ENCODE results near the gene STRIP2.

The STRIP2 gene

DNA sequence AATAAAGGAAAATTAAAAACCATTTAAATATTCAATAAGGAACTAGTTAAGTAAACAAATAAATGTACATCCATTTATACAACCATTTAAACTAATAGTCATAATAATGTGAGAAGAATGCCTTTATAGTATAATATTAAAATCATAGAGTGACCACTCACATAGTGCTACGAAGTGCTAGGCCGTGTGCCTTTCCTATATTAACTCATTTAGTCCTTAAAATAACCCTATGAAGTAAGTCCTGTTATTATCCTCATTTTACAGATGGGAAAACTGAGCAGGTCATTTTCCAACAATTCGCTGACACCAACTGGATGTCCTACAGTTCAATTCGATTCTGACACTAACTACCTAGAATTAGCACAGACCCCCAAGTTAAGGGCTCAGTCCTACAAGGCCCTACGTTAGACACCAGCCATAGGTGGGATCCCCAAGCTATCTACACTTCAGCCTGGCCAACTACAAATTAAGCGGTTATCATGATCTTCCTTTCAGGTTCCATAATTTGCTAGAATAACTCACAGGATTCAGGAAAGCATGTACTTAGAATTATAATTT, 4.1 kb downstream of the STRIP2 start:
- H4K20me1 ChIP-seq (ENCODE audit: control insufficient read depth, insufficient read depth, low read depth, low read length): no peaks in the 10 kb centered on the region
- no peak overlapping the region for H3K4me3 ChIP-seq (ENCODE audit: low read length)
- peaks cover 14% of the 10 kb centered on the region for H3K4me1 ChIP-seq (ENCODE audit: control insufficient read depth, low read length)
- TF ChIP-seq, protein P1, sequence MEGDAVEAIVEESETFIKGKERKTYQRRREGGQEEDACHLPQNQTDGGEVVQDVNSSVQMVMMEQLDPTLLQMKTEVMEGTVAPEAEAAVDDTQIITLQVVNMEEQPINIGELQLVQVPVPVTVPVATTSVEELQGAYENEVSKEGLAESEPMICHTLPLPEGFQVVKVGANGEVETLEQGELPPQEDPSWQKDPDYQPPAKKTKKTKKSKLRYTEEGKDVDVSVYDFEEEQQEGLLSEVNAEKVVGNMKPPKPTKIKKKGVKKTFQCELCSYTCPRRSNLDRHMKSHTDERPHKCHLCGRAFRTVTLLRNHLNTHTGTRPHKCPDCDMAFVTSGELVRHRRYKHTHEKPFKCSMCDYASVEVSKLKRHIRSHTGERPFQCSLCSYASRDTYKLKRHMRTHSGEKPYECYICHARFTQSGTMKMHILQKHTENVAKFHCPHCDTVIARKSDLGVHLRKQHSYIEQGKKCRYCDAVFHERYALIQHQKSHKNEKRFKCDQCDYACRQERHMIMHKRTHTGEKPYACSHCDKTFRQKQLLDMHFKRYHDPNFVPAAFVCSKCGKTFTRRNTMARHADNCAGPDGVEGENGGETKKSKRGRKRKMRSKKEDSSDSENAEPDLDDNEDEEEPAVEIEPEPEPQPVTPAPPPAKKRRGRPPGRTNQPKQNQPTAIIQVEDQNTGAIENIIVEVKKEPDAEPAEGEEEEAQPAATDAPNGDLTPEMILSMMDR (IDR thresholded peaks at IDR 0.05; ENCODE audit: low read depth, low read length, poor library complexity, severe bottlenecking): no peak
- no peak for TF ChIP-seq EZH2phosphoT487 (IDR thresholded peaks at IDR 0.05; ENCODE audit: borderline replicate concordance, low read length)
- H3K36me3 ChIP-seq (ENCODE audit: control insufficient read depth, low read length): peaks cover 3% of the 10 kb centered on the region; the same call in 1 of the 2 replicates
- H3K4me2 ChIP-seq (ENCODE audit: low read length): no peak overlapping the region
- H3K79me2 ChIP-seq (ENCODE audit: control insufficient read depth, low read length): peaks cover 5% of the 10 kb centered on the region; the same call in 1 of the 2 replicates
- H3K9me2 ChIP-seq (replicated peaks; ENCODE audit: control insufficient read depth, low read length): no peaks in the 10 kb centered on the region
- no peaks in the 10 kb centered on the region for H3K9me3 ChIP-seq (ENCODE audit: control insufficient read depth, insufficient read depth, low read length)
- no peak overlapping the region for H3K27ac ChIP-seq (ENCODE audit: low read depth, low read length)
- H3K27me3 ChIP-seq (ENCODE audit: control insufficient read depth, low read length): no peaks in the 10 kb centered on the region
- no peaks in the 10 kb centered on the region; the same call in 1 of the 2 replicates for H3F3A ChIP-seq (ENCODE audit: control insufficient read depth, insufficient read depth)

DNA sequence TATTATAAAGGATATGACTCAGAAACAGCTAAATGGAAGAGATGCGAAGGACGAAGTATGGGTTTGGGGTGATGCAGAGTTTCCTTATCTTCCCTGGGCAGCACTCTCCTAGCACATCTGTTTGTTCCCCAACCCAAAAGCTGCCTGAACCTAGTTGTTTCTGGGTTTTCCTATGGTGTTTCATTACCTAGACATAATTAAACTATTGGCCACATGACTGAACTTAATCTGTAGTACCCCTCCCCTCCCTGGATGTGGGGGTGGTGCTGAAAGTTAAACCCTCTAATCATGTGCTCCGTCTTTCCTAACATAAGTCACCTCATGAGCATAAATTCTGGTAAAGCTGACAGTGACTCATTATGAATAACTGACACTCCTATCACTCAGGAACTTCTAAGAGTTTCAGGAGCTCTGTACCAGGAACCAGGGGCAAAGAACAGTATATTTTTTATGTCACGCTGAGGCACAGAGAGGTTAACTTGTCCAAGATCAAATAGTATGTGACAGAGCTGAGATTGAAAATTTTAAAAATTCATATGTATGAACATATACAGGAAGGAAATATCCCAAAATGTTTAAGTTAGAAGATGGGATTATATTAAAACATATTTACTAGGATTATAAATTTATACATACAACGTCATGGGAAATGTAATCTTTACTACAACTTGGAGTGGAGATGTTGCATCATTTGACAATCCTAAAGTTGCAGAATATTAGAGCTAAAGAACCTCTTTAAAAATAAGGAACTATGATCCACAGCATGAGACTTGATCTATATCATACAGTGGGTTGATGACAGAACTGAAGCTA, 4.8 kb downstream of the STRIP2 start:
- Histone ChIP-seq H3K79me2 (ENCODE audit: control insufficient read depth, low read length) (peaks cover 5% of the 10 kb centered on the region; the same call in 1 of the 2 replicates), H3K27me3 (ENCODE audit: control insufficient read depth, low read length) (no peaks in the 10 kb centered on the region), H3K4me2 (ENCODE audit: low read length) (no peak overlapping the region), H3K36me3 (ENCODE audit: control insufficient read depth, low read length) (peaks cover 3% of the 10 kb centered on the region; the same call in 1 of the 2 replicates), H3K9me3 (ENCODE audit: control insufficient read depth, insufficient read depth, low read length) (no peaks in the 10 kb centered on the region), H3K4me1 (ENCODE audit: control insufficient read depth, low read length) (peaks cover 10% of the 10 kb centered on the region), H3K9me2 (replicated peaks; ENCODE audit: control insufficient read depth, low read length) (no peaks in the 10 kb centered on the region), H3K27ac (ENCODE audit: low read depth, low read length) (no peak overlapping the region), H3F3A (ENCODE audit: control insufficient read depth, insufficient read depth) (no peaks in the 10 kb centered on the region; the same call in 1 of the 2 replicates), H3K4me3 (ENCODE audit: low read length) (no peak overlapping the region), H4K20me1 (ENCODE audit: control insufficient read depth, insufficient read depth, low read depth, low read length) (no peaks in the 10 kb centered on the region)
- no peak for TF ChIP-seq EZH2phosphoT487 (IDR thresholded peaks at IDR 0.05; ENCODE audit: borderline replicate concordance, low read length)
- TF ChIP-seq, protein P1 (IDR thresholded peaks at IDR 0.05; ENCODE audit: low read depth, low read length, poor library complexity, severe bottlenecking): no peak

DNA sequence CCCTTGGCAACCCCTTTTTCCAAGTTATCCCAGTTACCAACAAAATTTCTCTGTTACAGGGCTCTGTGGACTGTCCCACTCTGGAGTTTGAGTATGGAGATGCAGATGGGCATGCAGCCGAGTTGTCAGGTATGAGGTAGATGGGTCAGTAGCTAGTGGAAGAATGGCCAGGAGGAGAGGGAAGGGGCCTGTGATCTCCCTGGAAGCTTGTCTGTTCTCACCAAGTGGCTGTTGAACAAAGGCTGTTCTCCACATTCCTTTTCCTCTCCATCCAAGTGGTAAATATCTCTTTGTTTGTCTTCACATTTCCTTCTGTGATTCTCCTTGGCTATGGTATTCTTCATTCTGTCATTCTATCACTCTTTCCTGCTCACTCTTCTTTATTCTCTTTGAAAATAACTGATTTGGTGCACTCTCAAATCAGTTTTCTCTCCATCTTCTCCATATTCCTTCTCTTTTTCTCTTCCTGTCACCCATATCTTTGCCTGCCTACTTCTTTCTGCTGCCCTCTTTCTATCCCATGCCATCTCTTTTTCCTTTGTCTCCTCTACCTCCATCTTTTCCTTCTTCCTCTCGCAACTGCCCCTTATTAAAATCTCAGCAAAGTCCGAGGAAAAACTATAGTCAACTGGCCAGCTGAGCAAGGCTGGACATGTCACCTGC, 5.9 kb downstream of the STRIP2 start:
- H3K4me2 ChIP-seq (ENCODE audit: low read length): no peak overlapping the region
- H4K20me1 ChIP-seq (ENCODE audit: control insufficient read depth, insufficient read depth, low read depth, low read length): no peaks in the 10 kb centered on the region
- H3K27me3 ChIP-seq (ENCODE audit: control insufficient read depth, low read length): no peaks in the 10 kb centered on the region
- no peak overlapping the region for H3K4me3 ChIP-seq (ENCODE audit: low read length)
- H3K27ac ChIP-seq (ENCODE audit: low read depth, low read length): no peak overlapping the region
- H3F3A ChIP-seq (ENCODE audit: control insufficient read depth, insufficient read depth): no peaks in the 10 kb centered on the region; the same call in 1 of the 2 replicates
- H3K9me2 ChIP-seq (replicated peaks; ENCODE audit: control insufficient read depth, low read length): no peaks in the 10 kb centered on the region
- peaks cover 7% of the 10 kb centered on the region for H3K36me3 ChIP-seq (ENCODE audit: control insufficient read depth, low read length)
- peaks cover 1% of the 10 kb centered on the region; the same call in 1 of the 2 replicates for H3K79me2 ChIP-seq (ENCODE audit: control insufficient read depth, low read length)
- TF ChIP-seq, protein P1 (IDR thresholded peaks at IDR 0.05; ENCODE audit: low read depth, low read length, poor library complexity, severe bottlenecking): no peak
- TF ChIP-seq EZH2phosphoT487 (IDR thresholded peaks at IDR 0.05; ENCODE audit: borderline replicate concordance, low read length): no peak
- no peaks in the 10 kb centered on the region for H3K9me3 ChIP-seq (ENCODE audit: control insufficient read depth, insufficient read depth, low read length)
- H3K4me1 ChIP-seq (ENCODE audit: control insufficient read depth, low read length): peaks cover 6% of the 10 kb centered on the region
